ENCODE results near the gene BOK. TPM values are rescaled to one million over a fixed set of nuclear protein-coding genes. Genes with fewer than 3 reads are reported as not detected.

The BOK gene
- total and polyA plus RNA-seq, 2 of the 13 experiments (the other 11 are each of a cell fraction or from before 2014, with no cell fraction given): 35.5 to 39.2 TPM

DNA sequence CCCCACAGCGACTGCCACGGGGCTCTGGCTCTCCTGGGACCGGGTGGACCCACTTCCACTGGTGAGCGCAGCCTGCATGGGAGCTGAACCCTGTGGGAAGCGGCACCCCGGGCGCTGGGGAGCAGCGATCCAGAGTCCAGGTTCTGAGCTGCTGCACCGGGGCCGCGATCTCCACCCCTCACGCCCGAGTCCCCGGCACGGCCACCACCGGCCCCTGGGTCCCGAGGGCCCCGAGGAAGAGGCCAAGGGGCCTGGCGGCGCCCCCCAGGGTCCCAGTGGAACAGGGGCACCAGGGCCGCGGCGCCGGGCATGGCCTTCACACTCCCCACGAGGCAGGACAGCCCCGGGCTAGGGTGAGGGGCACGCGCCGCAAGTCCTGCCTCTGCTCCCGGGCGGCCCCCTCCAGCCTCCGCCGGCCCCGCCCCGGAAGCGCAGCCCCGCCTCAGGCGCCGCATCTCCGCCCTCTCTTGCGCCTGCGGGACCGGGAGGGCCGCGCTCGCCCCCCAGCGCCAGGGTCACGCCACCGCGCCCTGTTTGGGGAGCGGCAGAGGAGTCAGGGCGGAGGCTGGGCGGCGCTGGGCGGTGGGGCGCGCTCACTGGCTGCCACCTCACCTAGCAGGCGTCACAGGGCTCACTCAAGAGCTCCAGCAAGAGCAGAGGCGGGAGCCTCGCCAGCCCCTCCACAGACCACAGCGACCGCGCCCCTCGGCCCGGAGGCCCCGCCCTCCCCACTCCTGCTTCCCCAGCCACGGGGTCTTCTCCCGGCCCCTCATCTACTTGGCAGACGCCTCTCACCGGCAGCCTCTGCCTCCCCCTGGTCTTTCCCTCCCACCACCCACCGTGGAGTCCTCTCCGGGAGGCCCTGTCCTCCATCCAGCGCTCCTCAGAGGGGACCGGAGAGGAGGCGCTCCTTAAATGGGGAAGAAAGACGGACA, 51.6 kb downstream of the BOK start (continued):
- TF ChIP-seq BCL3 (CRISPR knock-in tag; IDR thresholded peaks at IDR 0.05) (peak; percentile 64), MYC (CRISPR knock-in tag; IDR thresholded peaks at IDR 0.05; ENCODE audit: borderline replicate concordance) (peak; percentile 95), GLI4 (CRISPR knock-in tag; IDR thresholded peaks at IDR 0.05; ENCODE audit: borderline replicate concordance) (no peak; the same call in 1 of the 2 replicates), TEAD3 (CRISPR knock-in tag; optimal IDR thresholded peaks at IDR 0.05; ENCODE audit: borderline replicate concordance) (no peak), ZNF607 (CRISPR knock-in tag; IDR thresholded peaks at IDR 0.05; ENCODE audit: borderline replicate concordance) (peak; percentile 82), NFRKB (IDR thresholded peaks at IDR 0.05) (no peak), RELA (CRISPR knock-in tag; IDR thresholded peaks at IDR 0.05) (no peak), ZSCAN30 (CRISPR knock-in tag; IDR thresholded peaks at IDR 0.05) (no peak; the same call in 1 of the 2 replicates), ZZZ3 (CRISPR knock-in tag; IDR thresholded peaks at IDR 0.05; ENCODE audit: borderline replicate concordance) (0 out of 2 replicates have a peak, but pooled peaks have one; percentile 32), GATAD2A (CRISPR knock-in tag; IDR thresholded peaks at IDR 0.05) (peak; percentile 31; the same call in 1 of the 2 replicates), ZNF891 (CRISPR knock-in tag; IDR thresholded peaks at IDR 0.05) (peak; percentile 93), ZNF264 (CRISPR knock-in tag; IDR thresholded peaks at IDR 0.05) (no peak), SNRNP70 (IDR thresholded peaks at IDR 0.05; ENCODE audit: low read depth, low read length) (no peak), ZMAT3 (CRISPR knock-in tag; conservative IDR thresholded peaks at IDR 0.05) (peak; percentile 94; the same call in 1 of the 2 replicates), HCFC1 (IDR thresholded peaks at IDR 0.05; ENCODE audit: low read depth, low read length) (peak; percentile 32; the same call in 1 of the 2 replicates), ZNF878 (CRISPR knock-in tag; IDR thresholded peaks at IDR 0.05) (peak; percentile 9; the same call in 1 of the 2 replicates), ZFP36L1 (CRISPR knock-in tag; IDR thresholded peaks at IDR 0.05) (no peak), SCMH1 (CRISPR knock-in tag; IDR thresholded peaks at IDR 0.05; ENCODE audit: borderline replicate concordance) (no peak), ZNF563 (CRISPR knock-in tag; IDR thresholded peaks at IDR 0.05) (peak; percentile 95), HNRNPH1 (optimal IDR thresholded peaks at IDR 0.05; ENCODE audit: low read depth, low read length) (no peak), KMT2B (CRISPR knock-in tag; IDR thresholded peaks at IDR 0.05) (peak; percentile 65; the same call in 1 of the 2 replicates), ARID5B (CRISPR knock-in tag; IDR thresholded peaks at IDR 0.05) (peak; percentile 73), MTA3 (CRISPR knock-in tag; IDR thresholded peaks at IDR 0.05) (no peak)
- TF ChIP-seq, protein P1, sequence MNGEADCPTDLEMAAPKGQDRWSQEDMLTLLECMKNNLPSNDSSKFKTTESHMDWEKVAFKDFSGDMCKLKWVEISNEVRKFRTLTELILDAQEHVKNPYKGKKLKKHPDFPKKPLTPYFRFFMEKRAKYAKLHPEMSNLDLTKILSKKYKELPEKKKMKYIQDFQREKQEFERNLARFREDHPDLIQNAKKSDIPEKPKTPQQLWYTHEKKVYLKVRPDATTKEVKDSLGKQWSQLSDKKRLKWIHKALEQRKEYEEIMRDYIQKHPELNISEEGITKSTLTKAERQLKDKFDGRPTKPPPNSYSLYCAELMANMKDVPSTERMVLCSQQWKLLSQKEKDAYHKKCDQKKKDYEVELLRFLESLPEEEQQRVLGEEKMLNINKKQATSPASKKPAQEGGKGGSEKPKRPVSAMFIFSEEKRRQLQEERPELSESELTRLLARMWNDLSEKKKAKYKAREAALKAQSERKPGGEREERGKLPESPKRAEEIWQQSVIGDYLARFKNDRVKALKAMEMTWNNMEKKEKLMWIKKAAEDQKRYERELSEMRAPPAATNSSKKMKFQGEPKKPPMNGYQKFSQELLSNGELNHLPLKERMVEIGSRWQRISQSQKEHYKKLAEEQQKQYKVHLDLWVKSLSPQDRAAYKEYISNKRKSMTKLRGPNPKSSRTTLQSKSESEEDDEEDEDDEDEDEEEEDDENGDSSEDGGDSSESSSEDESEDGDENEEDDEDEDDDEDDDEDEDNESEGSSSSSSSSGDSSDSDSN (CRISPR knock-in tag; IDR thresholded peaks at IDR 0.05): peak; percentile 97
